Uterus (tissue), 4 donors: ENCODE data around the gene RAD54L. TPM values are rescaled to one million over a fixed set of nuclear protein-coding genes. Genes with fewer than 3 reads are reported as not detected.
"Not testable (repeated sequence)": the region's sequence is repeated elsewhere in the genome, so short reads cannot be mapped to it uniquely, and the experiment has no call there.

ENCODE experiments used
- DNase-seq, 2 donors: peaks; one replicate each; pipeline ENCODE4 v3.0.0-alpha.2; 2019 to 2020
- H3K27ac ChIP-seq, 2 donors: fragments of 200-600 bp; sonication (generic); 1 replicate in 1 of 2; 2 replicates in 1 of 2; pipeline ENCODE4 v1.5.1; 2016 to 2018
- H3K27me3 ChIP-seq, 2 donors: fragments of 200-600 bp; sonication (generic); one replicate each; pipeline ENCODE4 v1.5.1; 2018 to 2019; ENCODE audit warnings: control low read depth in 1 of 2
- H3K36me3 ChIP-seq, 2 donors: fragments of 200-600 bp; sonication (generic); one replicate each; pipeline ENCODE4 v1.5.1; 2019; ENCODE audit warnings: control low read depth in 1 of 2
- H3K4me1 ChIP-seq, 2 donors: fragments of 200-600 bp; sonication (generic); one replicate each; pipeline ENCODE4 v1.5.1; 2018 to 2019; ENCODE audit warnings: control low read depth in 1 of 2
- H3K4me3 ChIP-seq, 2 donors: fragments of 200-600 bp; sonication (generic); 1 replicate in 1 of 2; 2 replicates in 1 of 2; pipeline ENCODE4 v1.5.1; 2018 to 2019; ENCODE audit warnings: mild to moderate bottlenecking in 1 of 2
- H3K9me3 ChIP-seq, 2 donors: fragments of 200-600 bp; sonication (generic); one replicate each; pipeline ENCODE4 v1.5.1; 2019; ENCODE audit warnings: control low read depth in 1 of 2
- CTCF ChIP-seq, 4 experiments: fragments of 200-600 bp in 2 of 4; fragments of 450-650 bp in 2 of 4; sonication (generic) in 2 of 4; IDR thresholded peaks; one replicate each; pipeline ENCODE4 v1.5.1; 2016 to 2019; ENCODE audit warnings: antibody characterized with exemption in 4 of 4, mild to moderate bottlenecking in 2 of 4, moderate library complexity in 1 of 4
- POLR2A ChIP-seq, 2 donors: fragments of 450-650 bp; IDR thresholded peaks; one replicate each; pipeline ENCODE4 v1.6.1; 2016; ENCODE audit warnings: antibody characterized with exemption in 2 of 2, mild to moderate bottlenecking in 1 of 2, moderate library complexity in 1 of 2
- intact Hi-C: fragments of 100-400 bp; cut with DNase I; formaldehyde crosslinking; loops from one replicate; pipeline ENCODE4 v1.15.1; 2023; ENCODE audit warnings: low total_unique reads
- total RNA-seq, 4 donors: library from RNA; depleted of rRNA in 3 of 4; stranded (reverse); fragments of >200 nt in 3 of 4; gene quantifications; one replicate each; pipeline versions ENCODE4 v1.1.0 to v1.2.4, GENCODE V29; 2014 to 2023
- donor health status: DM: yes; HTN: yes; CAD: no.

Gene RAD54L
- total RNA-seq, 4 donors from 2014 or later, result 1.2 to 7.3 TPM; not detected in 2

GRCh38 chr1:46220808-46221207 is 26.8 kb upstream of the RAD54L start:
- DNase-seq, result no peak
- intact Hi-C loops, result no loop called here
- no peak overlapping the region for H3K27ac ChIP-seq
- no peak for TF ChIP-seq POLR2A (IDR thresholded peaks at IDR 0.05)
- TF ChIP-seq CTCF (IDR thresholded peaks at IDR 0.05), result no peak
- no peaks in the 10 kb centered on the region for H3K36me3 ChIP-seq
- H3K9me3 ChIP-seq, result no peaks in the 10 kb centered on the region
- H3K4me3 ChIP-seq, result no peak overlapping the region
- no peaks in the 10 kb centered on the region for H3K27me3 ChIP-seq
- no peaks in the 10 kb centered on the region for H3K4me1 ChIP-seq

DNA sequence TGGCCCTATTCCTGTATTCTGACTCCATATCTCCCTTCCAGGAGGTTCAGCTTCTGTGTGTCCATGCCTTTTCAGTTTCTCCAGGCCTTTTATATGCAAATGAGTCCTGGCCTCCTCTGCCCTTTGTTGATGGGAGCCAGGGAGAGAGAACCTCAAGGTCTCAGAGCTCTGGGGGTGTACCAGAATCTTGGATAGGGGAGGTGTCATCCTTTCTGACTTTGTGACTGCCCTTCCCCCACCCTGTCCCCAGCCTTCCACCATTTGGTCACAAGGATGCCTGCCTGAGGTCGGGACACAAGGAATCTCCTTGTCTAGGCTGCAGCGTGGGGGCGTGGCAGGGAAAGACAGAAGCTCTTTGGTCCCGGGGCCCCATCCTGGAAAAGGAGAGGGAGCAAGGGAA is 25.8 kb upstream of the RAD54L start:
- no peak for DNase-seq
- intact Hi-C loops, result no loop called here
- no peaks in the 10 kb centered on the region for H3K9me3 ChIP-seq
- H3K4me3 ChIP-seq, result no peak overlapping the region
- no peaks in the 10 kb centered on the region for H3K36me3 ChIP-seq
- no peaks in the 10 kb centered on the region for H3K4me1 ChIP-seq
- H3K27ac ChIP-seq, result no peak overlapping the region
- H3K27me3 ChIP-seq, result no peaks in the 10 kb centered on the region
- TF ChIP-seq CTCF (IDR thresholded peaks at IDR 0.05) (no peak), POLR2A (IDR thresholded peaks at IDR 0.05) (no peak)

DNA sequence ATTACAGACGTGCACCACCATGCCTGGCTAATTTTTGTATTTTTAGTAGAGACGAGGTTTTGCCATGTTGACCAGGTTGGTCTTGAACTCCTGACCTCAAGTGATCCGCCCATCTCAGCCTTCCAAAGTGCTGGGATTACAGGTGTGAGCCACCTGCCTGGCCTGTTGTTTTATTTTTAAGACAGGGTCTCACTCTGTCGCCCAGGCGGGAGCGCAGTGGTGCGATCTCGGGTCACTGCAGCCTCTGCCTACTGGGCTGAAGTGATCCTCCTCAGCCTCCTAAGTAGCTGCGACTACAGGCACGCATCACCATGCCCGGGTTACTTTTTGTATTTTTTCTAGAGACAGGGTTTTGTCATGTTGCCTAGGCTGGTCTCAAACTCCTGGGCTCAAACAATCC is 24.5 kb upstream of the RAD54L start:
- H3K4me1 ChIP-seq, H3K9me3 ChIP-seq, H3K27ac ChIP-seq, H3K27me3 ChIP-seq, H3K36me3 ChIP-seq, H3K4me3 ChIP-seq, intact Hi-C loops, DNase-seq: not testable (repeated sequence)

DNA sequence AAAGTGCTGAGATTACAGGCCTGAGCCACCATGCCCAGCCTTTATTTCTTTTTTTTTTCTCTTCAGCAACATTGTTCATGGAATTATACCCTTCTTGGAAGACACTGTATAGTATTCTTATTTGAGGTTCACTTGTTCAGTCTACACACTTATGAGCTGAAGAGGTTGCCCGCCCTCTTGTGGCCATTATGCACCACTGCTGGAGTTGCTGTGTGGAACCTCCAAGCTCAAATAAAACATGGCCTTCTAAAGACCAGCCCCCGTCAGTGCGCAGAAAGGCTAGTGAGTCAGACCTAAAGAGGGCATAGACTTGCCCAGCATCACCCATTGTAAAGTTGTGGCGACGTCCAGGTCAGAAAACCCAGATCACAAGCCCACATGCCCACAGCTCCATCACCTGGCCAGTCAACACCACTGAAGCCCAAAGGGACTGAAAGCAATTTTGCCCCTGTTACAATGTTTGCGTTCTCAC is 24.1 kb upstream of the RAD54L start:
- no peak for TF ChIP-seq POLR2A (IDR thresholded peaks at IDR 0.05)
- peak; percentile 79 to 84 (median 82) for TF ChIP-seq CTCF (IDR thresholded peaks at IDR 0.05)
- Histone ChIP-seq H3K36me3 (no peaks in the 10 kb centered on the region), H3K4me1 (no peaks in the 10 kb centered on the region), H3K27ac (no peak overlapping the region), H3K4me3 (no peak overlapping the region), H3K27me3 (no peaks in the 10 kb centered on the region), H3K9me3 (no peaks in the 10 kb centered on the region)
- DNase-seq, result peak; percentile 49 to 74
- intact Hi-C loops, result no loop called here

DNA sequence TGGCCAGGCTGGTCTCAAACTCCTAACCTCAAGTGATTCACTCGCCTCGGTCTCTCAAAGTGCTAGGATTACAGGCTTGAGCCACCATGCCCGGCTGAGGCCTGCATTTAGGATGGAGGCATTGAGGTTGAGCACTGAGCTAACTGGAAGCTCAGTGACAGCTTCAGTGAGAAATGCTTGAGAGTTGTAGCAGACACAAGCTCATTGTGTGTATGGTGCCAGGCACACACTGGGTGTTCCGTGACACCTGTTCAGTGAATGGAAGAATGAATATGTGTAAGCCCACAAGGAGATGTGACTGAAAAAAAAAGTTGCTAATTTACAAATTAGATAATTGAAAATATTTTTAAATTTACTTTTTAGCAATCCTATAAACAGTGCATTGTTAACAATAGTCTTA is 22.6 kb upstream of the RAD54L start:
- no peaks in the 10 kb centered on the region for H3K36me3 ChIP-seq
- DNase-seq, result no peak
- no peak overlapping the region for H3K4me3 ChIP-seq
- no peak for TF ChIP-seq CTCF (IDR thresholded peaks at IDR 0.05)
- TF ChIP-seq POLR2A (IDR thresholded peaks at IDR 0.05), result no peak
- intact Hi-C loops, result no loop called here
- H3K4me1 ChIP-seq, result no peaks in the 10 kb centered on the region
- no peaks in the 10 kb centered on the region for H3K27me3 ChIP-seq
- no peak overlapping the region for H3K27ac ChIP-seq
- no peaks in the 10 kb centered on the region for H3K9me3 ChIP-seq

DNA sequence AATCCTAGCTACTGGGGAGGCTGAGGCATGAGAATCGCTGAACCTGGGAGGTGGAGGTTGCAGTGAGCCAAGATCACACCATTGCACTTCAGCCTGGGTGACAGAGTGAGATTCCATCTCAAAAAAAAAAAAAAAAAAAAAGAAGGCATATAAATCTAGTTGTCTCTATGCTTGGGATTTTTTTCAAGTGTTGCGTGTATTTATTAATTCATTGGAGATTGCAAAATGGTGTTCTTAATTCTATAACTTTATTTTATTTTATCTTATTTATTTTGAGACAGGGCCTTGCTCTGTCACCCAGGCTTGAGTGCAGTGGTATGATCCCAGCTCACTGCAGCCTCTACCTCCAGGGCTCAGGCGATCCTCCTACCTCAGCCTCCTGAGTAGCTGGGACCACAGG is 16.3 kb upstream of the RAD54L start:
- H3K27ac ChIP-seq, H3K36me3 ChIP-seq, H3K27me3 ChIP-seq, H3K9me3 ChIP-seq, H3K4me1 ChIP-seq, intact Hi-C loops, DNase-seq, H3K4me3 ChIP-seq: not testable (repeated sequence)
